ENCODE results near the gene SUSD4.

The SUSD4 gene

GRCh38 chr1:223347583-223347982, 16.4 kb downstream of the SUSD4 start:
- Histone ChIP-seq H3K4me3 (no peak overlapping the region), H3K27ac (no peak overlapping the region)
- TF ChIP-seq CTCF (IDR thresholded peaks at IDR 0.05): no peak
- no peak for DNase-seq (ENCODE audit: low spot score)

DNA sequence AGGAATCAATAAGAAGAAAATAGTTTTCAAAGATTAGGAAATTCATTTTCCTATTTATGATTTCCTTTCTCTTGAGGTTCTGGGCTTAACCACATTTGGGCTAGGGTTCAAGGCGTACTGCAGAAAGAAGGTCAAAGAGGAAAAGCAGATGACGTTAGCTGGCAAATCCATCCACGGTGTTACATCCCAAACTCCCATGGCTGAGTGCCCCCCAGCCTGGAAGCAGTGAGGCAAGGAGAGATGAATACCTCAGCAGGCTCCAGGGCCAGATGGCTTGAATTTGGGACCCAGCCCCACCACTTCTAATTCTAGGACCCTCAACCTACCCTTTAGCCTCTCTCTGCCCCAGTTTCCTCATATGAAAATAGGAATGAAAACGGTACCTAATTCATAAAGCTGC, 17.7 kb downstream of the SUSD4 start:
- no peak overlapping the region for H3K27ac ChIP-seq
- DNase-seq (ENCODE audit: low spot score): no peak
- no peak for TF ChIP-seq CTCF (IDR thresholded peaks at IDR 0.05)
- H3K4me3 ChIP-seq: no peak overlapping the region

- no peak for TF ChIP-seq CTCF (IDR thresholded peaks at IDR 0.05)
- H3K4me3 ChIP-seq: no peak overlapping the region
These were observed 18.3 kb downstream of the SUSD4 start for GRCh38 chr1:223345720-223346119.

DNA sequence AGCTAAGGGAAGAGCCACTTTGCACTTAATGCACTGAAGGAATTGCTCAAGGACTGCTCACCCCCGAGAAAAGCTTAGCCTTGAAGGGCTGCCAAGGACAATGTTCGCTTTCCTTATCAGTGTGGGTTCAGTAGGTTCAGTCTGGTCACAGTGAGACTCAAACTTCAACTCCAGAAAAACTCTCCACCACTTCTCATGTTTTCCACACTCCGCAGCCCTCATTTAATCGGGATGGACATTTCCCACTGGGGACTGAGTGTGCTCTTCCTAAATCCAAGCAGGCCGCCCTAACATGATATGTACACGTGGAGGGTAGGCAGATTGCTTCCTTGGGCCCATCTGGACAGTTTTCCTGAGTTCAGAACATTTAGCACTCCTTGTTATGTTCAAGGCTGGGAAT, 19.5 kb downstream of the SUSD4 start:
- H3K4me3 ChIP-seq: no peak overlapping the region
- TF ChIP-seq CTCF (IDR thresholded peaks at IDR 0.05): no peak
- H3K27ac ChIP-seq: no peak overlapping the region
- no peak for DNase-seq (ENCODE audit: low spot score)

More at GRCh38 chr1:223345720-223346119, 18.3 kb downstream of the SUSD4 start:
- no peak for DNase-seq (ENCODE audit: low spot score)
- no peak overlapping the region for H3K27ac ChIP-seq

GRCh38 chr1:223343692-223344091, 20.3 kb downstream of the SUSD4 start:
- Histone ChIP-seq H3K27ac (no peak overlapping the region), H3K4me3 (no peak overlapping the region)
- no peak for TF ChIP-seq CTCF (IDR thresholded peaks at IDR 0.05)
- DNase-seq (ENCODE audit: low spot score): no peak

- Histone ChIP-seq H3K27ac (no peak overlapping the region), H3K4me3 (no peak overlapping the region)
- DNase-seq (ENCODE audit: low spot score): no peak
- no peak for TF ChIP-seq CTCF (IDR thresholded peaks at IDR 0.05)
These were observed 22.9 kb downstream of the SUSD4 start for GRCh38 chr1:223341121-223341520.

DNA sequence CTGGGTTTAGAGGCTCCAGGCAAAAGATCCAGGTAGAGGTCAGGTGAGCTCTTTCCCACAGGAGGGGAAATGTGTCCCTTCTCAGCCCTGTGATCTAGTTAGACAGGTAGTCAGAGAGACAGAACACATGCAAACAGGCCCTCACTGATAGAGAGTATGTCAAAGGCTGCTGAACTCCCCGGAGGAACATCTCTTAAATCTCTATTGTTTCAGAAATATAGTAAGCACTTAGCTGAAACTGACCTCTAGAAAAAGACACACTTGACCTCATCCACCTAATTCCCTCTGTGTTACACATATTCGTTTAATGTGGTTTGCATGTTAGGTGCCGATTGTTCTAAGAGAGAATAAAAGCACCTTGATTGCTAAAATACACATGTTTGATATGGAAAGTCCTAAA, 23.3 kb downstream of the SUSD4 start:
- Histone ChIP-seq H3K4me3 (no peak overlapping the region), H3K27ac (no peak overlapping the region)
- DNase-seq (ENCODE audit: low spot score): no peak
- no peak for TF ChIP-seq CTCF (IDR thresholded peaks at IDR 0.05)

Data from coronary artery (tissue), 2 donors.